Erythroblast (primary cell): Measurements from ENCODE around the gene STOX2.

Experiments used
- GATA1 ChIP-seq: IDR thresholded peaks from 2 replicates; pipeline ENCODE4 v1.6.1; 2011; ENCODE audit warnings: low read depth, mild to moderate bottlenecking, control low read depth, low read length, moderate library complexity
- POLR2A ChIP-seq: IDR thresholded peaks from 2 replicates; pipeline ENCODE4 v1.6.1; 2011; ENCODE audit warnings: mild to moderate bottlenecking, low read length

GRCh38 chr4:184030036-184030435 is 124.9 kb downstream of the STOX2 start:
- no peak for TF ChIP-seq POLR2A
- TF ChIP-seq GATA1, result no peak
